ENCODE results near the gene CSRP2.

Gene CSRP2

GRCh38 chr12:76866151-76866567, 12.7 kb downstream of the CSRP2 start:
- no peak overlapping the region for H3K4me3 ChIP-seq (ENCODE audit: low read length)
- DNase-seq (ENCODE audit: low read depth, low spot score) = no peak

GRCh38 chr12:76864791-76865400, 13.9 kb downstream of the CSRP2 start:
- no peak for DNase-seq (ENCODE audit: low read depth, low spot score)
- no peak overlapping the region for H3K4me3 ChIP-seq (ENCODE audit: low read length)

- DNase-seq (ENCODE audit: low read depth, low spot score) = no peak
- H3K4me3 ChIP-seq (ENCODE audit: low read length) = no peak overlapping the region
These were observed 15.0 kb downstream of the CSRP2 start for GRCh38 chr12:76863837-76864236.

- H3K4me3 ChIP-seq (ENCODE audit: low read length) = no peak overlapping the region
- DNase-seq (ENCODE audit: low read depth, low spot score) = no peak
These were observed 15.7 kb downstream of the CSRP2 start for GRCh38 chr12:76863005-76863670.

GRCh38 chr12:76860256-76860655, 18.6 kb downstream of the CSRP2 start:
- no peak overlapping the region for H3K4me3 ChIP-seq (ENCODE audit: low read length)
- DNase-seq (ENCODE audit: low read depth, low spot score) = no peak

- peak; percentile 44 for DNase-seq (ENCODE audit: low read depth, low spot score)
- no peak overlapping the region for H3K4me3 ChIP-seq (ENCODE audit: low read length)
These were observed 19.2 kb downstream of the CSRP2 start for GRCh38 chr12:76859611-76860010.

GRCh38 chr12:76856018-76856644, 22.7 kb downstream of the CSRP2 start:
- DNase-seq (ENCODE audit: low read depth, low spot score) = no peak
- no peak overlapping the region for H3K4me3 ChIP-seq (ENCODE audit: low read length)

- no peak for DNase-seq (ENCODE audit: low read depth, low spot score)
These were observed 23.5 kb downstream of the CSRP2 start for GRCh38 chr12:76855271-76855670.

GRCh38 chr12:76852106-76852505, 26.7 kb downstream of the CSRP2 start:
- no peak overlapping the region for H3K4me3 ChIP-seq (ENCODE audit: low read length)
- DNase-seq (ENCODE audit: low read depth, low spot score) = no peak

More at GRCh38 chr12:76855271-76855670, 23.5 kb downstream of the CSRP2 start:
- no peak overlapping the region for H3K4me3 ChIP-seq (ENCODE audit: low read length)

- H3K4me3 ChIP-seq (ENCODE audit: low read length) = no peak overlapping the region
- DNase-seq (ENCODE audit: low read depth, low spot score) = no peak
These were observed 30.7 kb downstream of the CSRP2 start for GRCh38 chr12:76848132-76848531.

- no peak for DNase-seq (ENCODE audit: low read depth, low spot score)
- H3K4me3 ChIP-seq (ENCODE audit: low read length) = no peak overlapping the region
These were observed 31.6 kb downstream of the CSRP2 start for GRCh38 chr12:76847260-76847659.

- no peak overlapping the region for H3K4me3 ChIP-seq (ENCODE audit: low read length)
- no peak for DNase-seq (ENCODE audit: low read depth, low spot score)
These were observed 42.2 kb downstream of the CSRP2 start for GRCh38 chr12:76836633-76837032.

GRCh38 chr12:76830436-76830835, 48.4 kb downstream of the CSRP2 start:
- no peak overlapping the region for H3K4me3 ChIP-seq (ENCODE audit: low read length)
- DNase-seq (ENCODE audit: low read depth, low spot score) = no peak

- H3K4me3 ChIP-seq (ENCODE audit: low read length) = no peak overlapping the region
- DNase-seq (ENCODE audit: low read depth, low spot score) = peak; percentile 7
These were observed 57.8 kb downstream of the CSRP2 start for GRCh38 chr12:76820888-76821482.

- no peak overlapping the region for H3K4me3 ChIP-seq (ENCODE audit: low read length)
- no peak for DNase-seq (ENCODE audit: low read depth, low spot score)
These were observed 64.8 kb downstream of the CSRP2 start for GRCh38 chr12:76813972-76814371.

GRCh38 chr12:76813265-76813664, 65.6 kb downstream of the CSRP2 start:
- no peak overlapping the region for H3K4me3 ChIP-seq (ENCODE audit: low read length)
- DNase-seq (ENCODE audit: low read depth, low spot score) = no peak

- no peak overlapping the region for H3K4me3 ChIP-seq (ENCODE audit: low read length)
- no peak for DNase-seq (ENCODE audit: low read depth, low spot score)
These were observed 66.8 kb downstream of the CSRP2 start for GRCh38 chr12:76811976-76812375.

- no peak for DNase-seq (ENCODE audit: low read depth, low spot score)
- no peak overlapping the region for H3K4me3 ChIP-seq (ENCODE audit: low read length)
These were observed 68.0 kb downstream of the CSRP2 start for GRCh38 chr12:76810671-76811419.

All from Jurkat, Clone E6-1 (cell line).